ENCODE measurements around the gene FTSJ1. TPM values are rescaled to one million over a fixed set of nuclear protein-coding genes. Genes with fewer than 3 reads are reported as not detected.

Gene FTSJ1
- total RNA-seq, 1 experiment from 2014 or later = 175 TPM

- TF ChIP-seq CTCF (conservative IDR thresholded peaks at IDR 0.05; ENCODE audit: low read depth, low read length) (no peak), EZH2phosphoT487 (IDR thresholded peaks at IDR 0.05; ENCODE audit: borderline replicate concordance, low read length) (no peak), EZH2 (IDR thresholded peaks at IDR 0.05; ENCODE audit: low read length, unreplicated experiment) (no peak)
- Histone ChIP-seq H3K9me3 (ENCODE audit: low read length) (no peaks in the 10 kb centered on the region), H3K4me1 (ENCODE audit: insufficient read depth, low read length) (peaks cover 16% of the 10 kb centered on the region), H3K27ac (ENCODE audit: low read length) (no peak within 1 kb of the TSS), H2AFZ (ENCODE audit: low read length) (no peak within 1 kb of the TSS), H3K27me3 (ENCODE audit: low read length) (no peaks in the 10 kb centered on the region), H3K4me2 (ENCODE audit: low read length) (no peak within 1 kb of the TSS), H3F3A (ENCODE audit: low read length, unreplicated experiment) (no peaks in the 10 kb centered on the region), H3K9me2 (replicated peaks; ENCODE audit: low read length) (no peaks in the 10 kb centered on the region), H4K20me1 (ENCODE audit: low read length) (no peaks in the 10 kb centered on the region), H3K4me3 (ENCODE audit: low read length) (no peak within 1 kb of the TSS), H3K9ac (ENCODE audit: low read length) (no peak within 1 kb of the TSS), H3K79me2 (ENCODE audit: low read length) (peaks cover 8% of the 10 kb centered on the region), H3K36me3 (ENCODE audit: low read depth, low read length) (no peaks in the 10 kb centered on the region)
- no TSS peak for BruUV-seq (replicated peaks)
- intact Hi-C loops (cut with micrococcal nuclease) = no loop called here
- ChIA-PET CTCF (no interaction called here), POLR2A (ENCODE audit: unreplicated experiment) (no interaction called here)
- DNase-seq (no peak), ATAC-seq (no peak)
These were observed 5.7 kb upstream of the FTSJ1 start, which contains the start of gene SLC38A5 for GRCh38 chrX:48470110-48470832. Gene SLC38A5, minus strand, starts transcription at chrX:48470260. Its CDS starts 2,336 bp downstream, at chrX:48467924.

- Histone ChIP-seq H3K4me3 (ENCODE audit: low read length) (no peak overlapping the region), H3K9me2 (replicated peaks; ENCODE audit: low read length) (no peaks in the 10 kb centered on the region), H3K9me3 (ENCODE audit: low read length) (no peaks in the 10 kb centered on the region), H2AFZ (ENCODE audit: low read length) (no peak overlapping the region), H3K4me1 (ENCODE audit: insufficient read depth, low read length) (peaks cover 11% of the 10 kb centered on the region), H3K4me2 (ENCODE audit: low read length) (no peak overlapping the region), H4K20me1 (ENCODE audit: low read length) (no peaks in the 10 kb centered on the region), H3F3A (ENCODE audit: low read length, unreplicated experiment) (no peaks in the 10 kb centered on the region), H3K79me2 (ENCODE audit: low read length) (peaks cover 13% of the 10 kb centered on the region), H3K9ac (ENCODE audit: low read length) (no peak overlapping the region), H3K27ac (ENCODE audit: low read length) (no peak overlapping the region), H3K27me3 (ENCODE audit: low read length) (no peaks in the 10 kb centered on the region), H3K36me3 (ENCODE audit: low read depth, low read length) (no peaks in the 10 kb centered on the region)
- ChIA-PET POLR2A (ENCODE audit: unreplicated experiment) (no interaction called here), CTCF (no interaction called here)
- DNase-seq (no peak), ATAC-seq (no peak)
- no TSS peak for BruUV-seq (replicated peaks)
- intact Hi-C loops (cut with micrococcal nuclease) = no loop called here
- no peak for TF ChIP-seq EZH2phosphoT487 (IDR thresholded peaks at IDR 0.05; ENCODE audit: borderline replicate concordance, low read length)
- TF ChIP-seq CTCF (conservative IDR thresholded peaks at IDR 0.05; ENCODE audit: low read depth, low read length) = no peak
- TF ChIP-seq EZH2 (IDR thresholded peaks at IDR 0.05; ENCODE audit: low read length, unreplicated experiment) = no peak
These were observed 5.2 kb upstream of the FTSJ1 start for GRCh38 chrX:48470833-48471118.

GRCh38 chrX:48471504-48471903 is 4.5 kb upstream of the FTSJ1 start:
- H3K27ac ChIP-seq (ENCODE audit: low read length) = no peak overlapping the region
- peaks cover 20% of the 10 kb centered on the region for H3K79me2 ChIP-seq (ENCODE audit: low read length)
- TF ChIP-seq EZH2 (IDR thresholded peaks at IDR 0.05; ENCODE audit: low read length, unreplicated experiment) (no peak), CTCF (conservative IDR thresholded peaks at IDR 0.05; ENCODE audit: low read depth, low read length) (no peak), EZH2phosphoT487 (IDR thresholded peaks at IDR 0.05; ENCODE audit: borderline replicate concordance, low read length) (no peak)
- H3K27me3 ChIP-seq (ENCODE audit: low read length) = no peaks in the 10 kb centered on the region
- no peaks in the 10 kb centered on the region for H4K20me1 ChIP-seq (ENCODE audit: low read length)
- H3K9me2 ChIP-seq (replicated peaks; ENCODE audit: low read length) = no peaks in the 10 kb centered on the region
- POLR2A ChIA-PET (ENCODE audit: unreplicated experiment) = no interaction called here
- H3K36me3 ChIP-seq (ENCODE audit: low read depth, low read length) = no peaks in the 10 kb centered on the region
- no peak overlapping the region for H3K9ac ChIP-seq (ENCODE audit: low read length)
- no peak overlapping the region for H2AFZ ChIP-seq (ENCODE audit: low read length)
- ATAC-seq = no peak
- intact Hi-C loops (cut with micrococcal nuclease) = no loop called here
- no peak for DNase-seq
- H3K4me1 ChIP-seq (ENCODE audit: insufficient read depth, low read length) = peaks cover 10% of the 10 kb centered on the region
- CTCF ChIA-PET = no interaction called here
- H3K9me3 ChIP-seq (ENCODE audit: low read length) = no peaks in the 10 kb centered on the region
- no peaks in the 10 kb centered on the region for H3F3A ChIP-seq (ENCODE audit: low read length, unreplicated experiment)
- BruUV-seq (replicated peaks) = no TSS peak
- no peak overlapping the region for H3K4me3 ChIP-seq (ENCODE audit: low read length)
- no peak overlapping the region for H3K4me2 ChIP-seq (ENCODE audit: low read length)

Measured in PC-3 (cell line).